PC-9 (cell line): ENCODE results near the gene PALLD. TPM values are rescaled to one million over a fixed set of nuclear protein-coding genes. Genes with fewer than 3 reads are reported as not detected.

Source experiments
- BruUV-seq: library from RNA; stranded (reverse); fragments of 400-500 nt; replicated peaks from 2 replicates; lab custom pipeline; 2021; lab: Mats Ljungman, UMichigan
- CTCF ChIA-PET: fragments of 300-600 bp; sonication (Branson Sonifier 250); formaldehyde crosslinking; loops from one replicate; lab custom pipeline; 2022; ENCODE audit warnings: antibody characterized with exemption; lab: Charles Lee
- POLR2A ChIA-PET: fragments of 300-600 bp; sonication (Branson Sonifier 250); formaldehyde crosslinking; loops from one replicate; lab custom pipeline; 2022; ENCODE audit warnings: antibody characterized with exemption; ENCODE audit not compliant: unreplicated experiment; lab: Charles Lee
- DNase-seq, 2 experiments: peaks; one replicate each; pipeline versions ENCODE4 v3.0.0 to v3.0.0-alpha.2; 2015 to 2022; ENCODE audit warnings: mixed read lengths in 1 of 2
- H2AFZ ChIP-seq: fragments of 200-600 bp; sonication (generic); 2 replicates; pipeline ENCODE4 v1.8.1; 2017; ENCODE audit warnings: antibody characterized with exemption
- H3F3A ChIP-seq: fragments of 200-600 bp; sonication (generic); 2 replicates; pipeline ENCODE4 v1.8.1; 2017; ENCODE audit warnings: antibody characterized with exemption, mild to moderate bottlenecking, low read depth; ENCODE audit not compliant: insufficient read depth
- H3K27ac ChIP-seq: fragments of 200-600 bp; sonication (generic); 2 replicates; pipeline ENCODE4 v1.6.1; 2016; ENCODE audit warnings: mixed run types
- H3K27me3 ChIP-seq: fragments of 200-600 bp; sonication (generic); 2 replicates; pipeline ENCODE4 v1.6.1; 2016; ENCODE audit warnings: low read depth, mixed run types; ENCODE audit not compliant: insufficient read depth
- H3K36me3 ChIP-seq: fragments of 200-600 bp; sonication (generic); 2 replicates; pipeline ENCODE4 v1.6.1; 2016; ENCODE audit warnings: low read depth, mixed run types
- H3K4me1 ChIP-seq: fragments of 200-600 bp; sonication (generic); replicated peaks from 2 replicates; pipeline ENCODE4 v1.6.1; 2016; ENCODE audit warnings: mixed run types; ENCODE audit not compliant: insufficient read depth
- H3K4me2 ChIP-seq: fragments of 200-600 bp; sonication (generic); 2 replicates; pipeline ENCODE4 v1.6.1; 2017; ENCODE audit warnings: mixed run types
- H3K4me3 ChIP-seq: fragments of 200-600 bp; sonication (generic); 2 replicates; pipeline ENCODE4 v1.6.1; 2016; ENCODE audit warnings: mixed run types
- H3K79me2 ChIP-seq: fragments of 200-600 bp; sonication (generic); 2 replicates; pipeline ENCODE4 v1.6.1; 2017; ENCODE audit warnings: low read depth, mixed run types
- H3K9me2 ChIP-seq: fragments of 200-600 bp; sonication (generic); 2 replicates; pipeline ENCODE4 v1.8.1; 2017; ENCODE audit warnings: mild to moderate bottlenecking; ENCODE audit not compliant: insufficient read depth
- H3K9me3 ChIP-seq: fragments of 200-600 bp; sonication (generic); 2 replicates; pipeline ENCODE4 v1.8.1; 2016; ENCODE audit warnings: low read depth; ENCODE audit not compliant: insufficient read depth
- H4K20me1 ChIP-seq: fragments of 200-600 bp; sonication (generic); 2 replicates; pipeline ENCODE4 v1.8.1; 2017; ENCODE audit not compliant: insufficient read depth
- EZH2 ChIP-seq: fragments of 200-600 bp; sonication (generic); IDR thresholded peaks from 2 replicates; pipeline ENCODE4 v1.8.0; 2017; ENCODE audit warnings: antibody characterized with exemption, low read depth
- intact Hi-C: fragments of 100-400 bp; cut with micrococcal nuclease; formaldehyde crosslinking; loops from one replicate; pipeline ENCODE4 v1.10.0; 2022; ENCODE audit not compliant: unreplicated experiment
- total RNA-seq: library from RNA; stranded (reverse); gene quantifications from 2 replicates; pipeline ENCODE4 v1.2.3, GENCODE V29; 2021
- TF ChIP-seq, protein P1 (sequence below): fragments of 200-600 bp; sonication (generic); conservative IDR thresholded peaks from 2 replicates; pipeline ENCODE4 v1.6.1; 2017; ENCODE audit warnings: mixed run types, antibody characterized with exemption, mild to moderate bottlenecking, moderate library complexity

The PALLD gene
- total RNA-seq, 1 experiment from 2014 or later, result 156 TPM

DNA sequence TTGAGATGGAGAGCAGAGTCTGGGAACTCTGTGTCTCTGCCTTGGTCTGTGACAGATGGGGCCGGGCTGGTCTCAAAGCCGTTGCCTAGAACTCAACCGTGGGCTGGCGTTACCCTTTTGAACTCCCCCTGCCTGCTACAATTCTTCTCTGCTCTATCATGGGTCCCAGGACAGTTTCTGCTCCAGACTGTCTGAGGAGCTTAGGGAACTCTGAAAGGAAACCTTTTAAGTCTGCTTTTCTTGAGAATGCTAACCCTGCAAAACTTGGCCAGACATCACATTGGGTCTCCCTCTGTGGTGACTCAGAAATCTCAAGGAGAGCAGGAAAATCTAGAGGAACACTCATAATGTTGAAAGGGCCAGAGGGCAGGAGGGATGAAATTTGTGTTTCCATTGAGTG, 272.6 kb downstream of the PALLD start:
- ChIA-PET POLR2A (no interaction called here), CTCF (no interaction called here)
- TF ChIP-seq, protein P1, sequence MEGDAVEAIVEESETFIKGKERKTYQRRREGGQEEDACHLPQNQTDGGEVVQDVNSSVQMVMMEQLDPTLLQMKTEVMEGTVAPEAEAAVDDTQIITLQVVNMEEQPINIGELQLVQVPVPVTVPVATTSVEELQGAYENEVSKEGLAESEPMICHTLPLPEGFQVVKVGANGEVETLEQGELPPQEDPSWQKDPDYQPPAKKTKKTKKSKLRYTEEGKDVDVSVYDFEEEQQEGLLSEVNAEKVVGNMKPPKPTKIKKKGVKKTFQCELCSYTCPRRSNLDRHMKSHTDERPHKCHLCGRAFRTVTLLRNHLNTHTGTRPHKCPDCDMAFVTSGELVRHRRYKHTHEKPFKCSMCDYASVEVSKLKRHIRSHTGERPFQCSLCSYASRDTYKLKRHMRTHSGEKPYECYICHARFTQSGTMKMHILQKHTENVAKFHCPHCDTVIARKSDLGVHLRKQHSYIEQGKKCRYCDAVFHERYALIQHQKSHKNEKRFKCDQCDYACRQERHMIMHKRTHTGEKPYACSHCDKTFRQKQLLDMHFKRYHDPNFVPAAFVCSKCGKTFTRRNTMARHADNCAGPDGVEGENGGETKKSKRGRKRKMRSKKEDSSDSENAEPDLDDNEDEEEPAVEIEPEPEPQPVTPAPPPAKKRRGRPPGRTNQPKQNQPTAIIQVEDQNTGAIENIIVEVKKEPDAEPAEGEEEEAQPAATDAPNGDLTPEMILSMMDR, result no peak
- no peak for TF ChIP-seq EZH2
- no peak for DNase-seq
- no peaks in the 10 kb centered on the region for H3K4me1 ChIP-seq
- no peak overlapping the region for H2AFZ ChIP-seq
- H3K27me3 ChIP-seq, result no peaks in the 10 kb centered on the region
- no peaks in the 10 kb centered on the region for H3F3A ChIP-seq
- no peaks in the 10 kb centered on the region for H3K9me3 ChIP-seq
- no peak overlapping the region for H3K27ac ChIP-seq
- H4K20me1 ChIP-seq, result no peaks in the 10 kb centered on the region
- H3K4me2 ChIP-seq, result no peak overlapping the region
- H3K9me2 ChIP-seq, result no peaks in the 10 kb centered on the region
- H3K79me2 ChIP-seq, result no peaks in the 10 kb centered on the region
- intact Hi-C loops, result loop anchor here (5.0 kb wide), 2 partner anchors 182 to 287 kb away; partner anchors contain the start of gene DDX60L
- H3K36me3 ChIP-seq, result no peaks in the 10 kb centered on the region
- H3K4me3 ChIP-seq, result no peak overlapping the region
- no TSS peak for BruUV-seq

DNA sequence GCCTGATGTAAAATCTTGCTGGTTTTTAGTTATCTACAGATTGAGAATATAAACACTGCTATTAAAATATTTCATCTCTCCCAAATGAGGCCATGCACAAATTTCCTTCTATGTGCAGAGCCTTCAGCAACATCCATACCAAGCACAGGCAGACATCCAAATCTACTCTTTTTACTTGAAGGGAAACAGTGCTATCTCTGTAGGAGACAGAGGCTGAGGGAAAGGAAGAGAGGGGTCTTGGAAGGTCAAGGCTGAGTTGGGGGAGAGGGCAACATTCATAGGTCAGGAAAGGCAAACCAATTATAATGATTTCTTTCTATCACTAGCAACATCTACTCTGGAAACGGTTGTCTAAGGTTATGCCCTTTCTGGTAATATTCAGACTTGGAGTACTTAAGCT, 273.0 kb downstream of the PALLD start:
- Histone ChIP-seq H3K9me3 (no peaks in the 10 kb centered on the region), H3K79me2 (no peaks in the 10 kb centered on the region), H2AFZ (no peak overlapping the region), H3K4me2 (no peak overlapping the region), H4K20me1 (no peaks in the 10 kb centered on the region), H3K4me1 (no peaks in the 10 kb centered on the region), H3K4me3 (no peak overlapping the region), H3K9me2 (no peaks in the 10 kb centered on the region), H3K27ac (no peak overlapping the region), H3K27me3 (no peaks in the 10 kb centered on the region), H3F3A (no peaks in the 10 kb centered on the region), H3K36me3 (no peaks in the 10 kb centered on the region)
- POLR2A ChIA-PET, result no interaction called here
- BruUV-seq, result no TSS peak
- no peak for DNase-seq
- CTCF ChIA-PET, result no interaction called here
- intact Hi-C loops, result loop anchor here (5.0 kb wide), 2 partner anchors 183 to 288 kb away; partner anchors contain the start of gene DDX60L
- no peak for TF ChIP-seq EZH2
- TF ChIP-seq, protein P1, result no peak

DNA sequence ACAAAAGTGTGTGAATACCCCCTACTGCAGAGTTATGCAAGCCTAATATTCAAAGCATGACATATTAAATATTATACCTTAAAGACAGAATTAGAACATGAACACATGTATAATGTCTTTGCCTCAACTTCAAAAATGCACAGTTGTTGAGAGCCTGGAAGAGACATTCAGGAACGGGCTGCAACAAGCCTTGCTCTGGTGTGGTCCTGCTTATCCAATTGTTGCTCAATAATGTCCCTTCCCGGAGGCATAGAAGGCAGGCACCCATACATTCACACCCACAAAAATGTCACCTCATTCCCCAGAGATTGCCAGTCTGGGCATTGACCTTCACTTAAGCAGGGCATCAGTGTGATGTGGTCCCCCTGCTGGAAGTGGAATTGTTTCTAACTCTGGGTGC, 274.4 kb downstream of the PALLD start:
- H3K4me2 ChIP-seq, result no peak overlapping the region
- H4K20me1 ChIP-seq, result no peaks in the 10 kb centered on the region
- CTCF ChIA-PET, result no interaction called here
- no peaks in the 10 kb centered on the region for H3K79me2 ChIP-seq
- no peaks in the 10 kb centered on the region for H3F3A ChIP-seq
- intact Hi-C loops, result no loop called here
- POLR2A ChIA-PET, result no interaction called here
- H3K9me3 ChIP-seq, result no peaks in the 10 kb centered on the region
- no peaks in the 10 kb centered on the region for H3K27me3 ChIP-seq
- no peak for TF ChIP-seq EZH2
- TF ChIP-seq, protein P1, result no peak
- no TSS peak for BruUV-seq
- H3K27ac ChIP-seq, result no peak overlapping the region
- H3K4me1 ChIP-seq, result no peaks in the 10 kb centered on the region
- H2AFZ ChIP-seq, result no peak overlapping the region
- no peaks in the 10 kb centered on the region for H3K9me2 ChIP-seq
- no peak for DNase-seq
- no peaks in the 10 kb centered on the region for H3K36me3 ChIP-seq
- H3K4me3 ChIP-seq, result no peak overlapping the region
